Measurements from ENCODE around the gene PEDS1. TPM values are rescaled to one million over a fixed set of nuclear protein-coding genes. Genes with fewer than 3 reads are reported as not detected.

PEDS1 gene
- total and polyA plus RNA-seq, 10 of the 15 experiments (the other 5 are each of a cell fraction or from before 2014, with no cell fraction given), result 1.7 to 25.6 (median 16.8) TPM

DNA sequence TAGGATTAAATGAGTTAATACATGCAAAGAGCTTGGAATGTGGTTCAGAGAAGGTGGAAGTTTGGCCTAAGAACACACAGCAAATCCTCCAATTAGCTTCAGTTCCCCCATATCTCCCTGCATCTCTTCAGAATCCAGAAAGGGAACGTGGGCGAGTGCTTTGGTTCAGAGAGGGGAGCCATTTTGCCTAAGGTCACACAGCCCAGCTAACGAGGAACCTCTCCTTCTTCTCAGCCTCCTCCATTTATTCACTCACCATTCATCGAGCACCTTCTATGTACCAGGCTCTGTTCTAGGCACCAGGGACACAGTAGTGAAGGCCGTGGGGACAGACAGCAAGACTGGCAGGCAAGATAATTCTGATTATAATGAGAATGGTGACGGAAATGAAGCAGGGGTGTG is 34.8 kb upstream of the PEDS1 start:
- ATAC-seq (no peak), DNase-seq (ENCODE audit: low read depth, low spot score) (no peak), FAIRE-seq (no peak)
- Histone ChIP-seq H3K36me3 (ENCODE audit: control insufficient read depth in 2 of 2, insufficient read depth in 2 of 2, low read length in 1 of 2) (no peaks in the 10 kb centered on the region), H3K4me3 (no peak overlapping the region), H4K20me1 (ENCODE audit: control insufficient read depth, insufficient read depth) (no peaks in the 10 kb centered on the region), H3K79me2 (ENCODE audit: control insufficient read depth, insufficient read depth, low read length) (peaks cover 11% of the 10 kb centered on the region), H3K9ac (ENCODE audit: control insufficient read depth, insufficient read depth, low read length) (no peak overlapping the region), H3K4me2 (ENCODE audit: control insufficient read depth, insufficient read depth) (no peak overlapping the region), H3K27me3 (replicated peaks in 1 of 2; ENCODE audit: control insufficient read depth in 2 of 2, insufficient read depth in 2 of 2, low read length in 1 of 2) (no peaks in the 10 kb centered on the region), H2AFZ (ENCODE audit: control insufficient read depth, low read depth, low read length) (no peak overlapping the region), H3K9me3 (replicated peaks; ENCODE audit: control insufficient read depth, insufficient read depth, low read length) (no peaks in the 10 kb centered on the region), H3K27ac (ENCODE audit: control insufficient read depth, insufficient read depth) (no peak overlapping the region), H3K4me1 (ENCODE audit: control insufficient read depth, insufficient read depth, low read length) (peaks cover 7% of the 10 kb centered on the region)
- intact Hi-C loops (cut with micrococcal nuclease; ENCODE audit: unreplicated experiment) (loop anchor here (10.0 kb wide), 1 partner anchor 547 kb away; the partner anchor contains the start of gene PARD6B), in situ Hi-C loops (cut with MboI) (loop anchor here (5.0 kb wide), 2 partner anchors 274 to 384 kb away; no protein-coding TSS in a partner anchor)
- SMC1A ChIA-PET (ENCODE audit: uncharacterized antibody, unreplicated experiment), result interaction anchor here (1.2 to 6.7 kb wide), 3 partner anchors 268 to 281 kb away, joined by 3 to 60 read pairs (median 3); no protein-coding TSS in a partner anchor
- CTCF ChIA-PET, result interaction anchor here (0.7 to 10.8 kb wide), 13 partner anchors 9 to 561 kb away, joined by 3 to 157 read pairs (median 4); no protein-coding TSS in a partner anchor
- BruUV-seq (replicated peaks), result no TSS peak
- RAD21 ChIA-PET (ENCODE audit: unreplicated experiment), result interaction anchor here (0.6 to 5.7 kb wide), 3 partner anchors 10 to 282 kb away, joined by 3 to 56 read pairs (median 4); no protein-coding TSS in a partner anchor
- TF ChIP-seq, protein P1, sequence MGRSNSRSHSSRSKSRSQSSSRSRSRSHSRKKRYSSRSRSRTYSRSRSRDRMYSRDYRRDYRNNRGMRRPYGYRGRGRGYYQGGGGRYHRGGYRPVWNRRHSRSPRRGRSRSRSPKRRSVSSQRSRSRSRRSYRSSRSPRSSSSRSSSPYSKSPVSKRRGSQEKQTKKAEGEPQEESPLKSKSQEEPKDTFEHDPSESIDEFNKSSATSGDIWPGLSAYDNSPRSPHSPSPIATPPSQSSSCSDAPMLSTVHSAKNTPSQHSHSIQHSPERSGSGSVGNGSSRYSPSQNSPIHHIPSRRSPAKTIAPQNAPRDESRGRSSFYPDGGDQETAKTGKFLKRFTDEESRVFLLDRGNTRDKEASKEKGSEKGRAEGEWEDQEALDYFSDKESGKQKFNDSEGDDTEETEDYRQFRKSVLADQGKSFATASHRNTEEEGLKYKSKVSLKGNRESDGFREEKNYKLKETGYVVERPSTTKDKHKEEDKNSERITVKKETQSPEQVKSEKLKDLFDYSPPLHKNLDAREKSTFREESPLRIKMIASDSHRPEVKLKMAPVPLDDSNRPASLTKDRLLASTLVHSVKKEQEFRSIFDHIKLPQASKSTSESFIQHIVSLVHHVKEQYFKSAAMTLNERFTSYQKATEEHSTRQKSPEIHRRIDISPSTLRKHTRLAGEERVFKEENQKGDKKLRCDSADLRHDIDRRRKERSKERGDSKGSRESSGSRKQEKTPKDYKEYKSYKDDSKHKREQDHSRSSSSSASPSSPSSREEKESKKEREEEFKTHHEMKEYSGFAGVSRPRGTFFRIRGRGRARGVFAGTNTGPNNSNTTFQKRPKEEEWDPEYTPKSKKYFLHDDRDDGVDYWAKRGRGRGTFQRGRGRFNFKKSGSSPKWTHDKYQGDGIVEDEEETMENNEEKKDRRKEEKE (IDR thresholded peaks at IDR 0.05), result no peak
- no peak for TF ChIP-seq CBFB (IDR thresholded peaks at IDR 0.05; ENCODE audit: low read depth)
- no peak for TF ChIP-seq RB1 (IDR thresholded peaks at IDR 0.05; ENCODE audit: borderline replicate concordance)
- no peak for TF ChIP-seq RCOR1 (conservative IDR thresholded peaks at IDR 0.05; ENCODE audit: low read depth, low read length)
- TF ChIP-seq SKIL (IDR thresholded peaks at IDR 0.05; ENCODE audit: low read depth, poor library complexity, severe bottlenecking), result no peak
- TF ChIP-seq MYB (IDR thresholded peaks at IDR 0.05; ENCODE audit: borderline replicate concordance, low read depth, low read length), result no peak
- TF ChIP-seq SMARCA5 (IDR thresholded peaks at IDR 0.05), result no peak
- no peak for TF ChIP-seq JUND (IDR thresholded peaks at IDR 0.05; ENCODE audit: low read depth, low read length)
- TF ChIP-seq FOS (IDR thresholded peaks at IDR 0.05; ENCODE audit: borderline replicate concordance, extremely low read depth, insufficient read length), result no peak
- no peak for TF ChIP-seq ESRRA (IDR thresholded peaks at IDR 0.05; ENCODE audit: low read length)
- no peak for TF ChIP-seq SIN3A (IDR thresholded peaks at IDR 0.05; ENCODE audit: low read depth, low read length)
- TF ChIP-seq IKZF1 (conservative IDR thresholded peaks at IDR 0.05), result no peak
- TF ChIP-seq MTA3 (IDR thresholded peaks at IDR 0.05; ENCODE audit: borderline replicate concordance, low read length), result no peak
- no peak for TF ChIP-seq ATF3 (IDR thresholded peaks at IDR 0.05; ENCODE audit: borderline replicate concordance, extremely low read depth, low read depth, low read length)
- TF ChIP-seq ZBTB40 (IDR thresholded peaks at IDR 0.05; ENCODE audit: borderline replicate concordance), result no peak
- POLR2A ChIA-PET, result no interaction called here
- 25% methylated on average over 6 of the region's 6 CpGs for WGBS (ENCODE audit: insufficient coverage, insufficient replicate concordance, low lambda C conversion rate, missing lambda C conversion rate)

Data from GM12878 (cell line).